Epidermal melanocyte (primary cell): ENCODE results near the gene SH3TC1.

Experiments used
- DNase-seq: peaks from one replicate; pipeline ENCODE4 v3.0.0; 2011; ENCODE audit warnings: low spot score; ENCODE audit not compliant: insufficient read length

Gene SH3TC1

GRCh38 chr4:8274765-8275547, 75.9 kb downstream of the SH3TC1 start:
- peak; percentile 68 for DNase-seq

DNA sequence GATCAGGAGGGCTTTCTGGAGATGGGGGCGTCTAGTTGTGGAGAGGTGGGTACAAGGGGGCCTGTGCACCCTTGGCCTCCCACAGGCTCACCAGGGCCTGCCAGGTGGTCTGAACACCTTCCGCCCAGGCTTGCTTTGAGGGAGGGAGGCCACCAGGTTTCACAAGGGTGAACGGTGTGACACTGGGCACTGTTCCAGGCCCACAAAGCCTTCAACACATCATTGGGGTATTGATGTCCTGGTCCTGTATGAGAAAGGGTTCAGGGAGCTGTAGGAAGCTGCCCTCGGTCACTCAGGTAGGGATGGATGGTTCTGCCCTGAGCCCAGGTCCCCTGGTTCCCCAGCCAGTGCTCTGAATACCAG, 76.4 kb downstream of the SH3TC1 start:
- no peak for DNase-seq

- DNase-seq = no peak
Measured at GRCh38 chr4:8276358-8277240, 77.5 kb downstream of the SH3TC1 start.

DNA sequence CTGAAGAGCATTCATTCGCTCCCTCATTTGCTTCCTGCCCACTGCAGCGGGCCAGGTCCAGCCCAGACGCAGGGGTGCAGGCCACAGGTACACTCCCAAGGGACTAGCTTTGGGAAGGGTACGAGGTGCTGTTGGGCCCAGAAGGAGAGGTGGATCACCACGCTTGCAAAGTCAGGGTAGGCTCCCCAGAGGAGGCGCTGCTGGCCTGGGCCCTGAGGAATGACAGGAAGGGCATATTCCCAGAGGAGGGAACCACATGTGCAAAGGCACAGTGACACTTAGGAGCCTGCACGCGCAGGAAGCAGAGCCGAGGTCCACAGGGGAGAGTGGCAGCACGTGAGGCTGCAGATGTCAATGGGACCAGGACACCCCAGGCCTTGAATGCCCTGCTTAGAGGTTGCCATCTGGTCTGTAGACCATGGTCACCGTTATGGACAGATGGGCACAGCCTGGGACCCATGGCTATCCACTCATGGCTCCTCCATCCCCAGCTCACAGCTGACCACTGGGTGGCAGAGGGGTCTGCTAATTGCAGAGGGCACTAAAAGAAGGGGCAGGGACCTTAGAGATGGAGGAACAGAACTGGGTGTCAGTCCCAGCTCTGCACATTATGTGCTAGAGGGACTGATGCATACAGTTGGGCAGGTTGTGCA, 78.4 kb downstream of the SH3TC1 start:
- no peak for DNase-seq

- DNase-seq = no peak
Measured at GRCh38 chr4:8278009-8278395, 78.9 kb downstream of the SH3TC1 start.

DNA sequence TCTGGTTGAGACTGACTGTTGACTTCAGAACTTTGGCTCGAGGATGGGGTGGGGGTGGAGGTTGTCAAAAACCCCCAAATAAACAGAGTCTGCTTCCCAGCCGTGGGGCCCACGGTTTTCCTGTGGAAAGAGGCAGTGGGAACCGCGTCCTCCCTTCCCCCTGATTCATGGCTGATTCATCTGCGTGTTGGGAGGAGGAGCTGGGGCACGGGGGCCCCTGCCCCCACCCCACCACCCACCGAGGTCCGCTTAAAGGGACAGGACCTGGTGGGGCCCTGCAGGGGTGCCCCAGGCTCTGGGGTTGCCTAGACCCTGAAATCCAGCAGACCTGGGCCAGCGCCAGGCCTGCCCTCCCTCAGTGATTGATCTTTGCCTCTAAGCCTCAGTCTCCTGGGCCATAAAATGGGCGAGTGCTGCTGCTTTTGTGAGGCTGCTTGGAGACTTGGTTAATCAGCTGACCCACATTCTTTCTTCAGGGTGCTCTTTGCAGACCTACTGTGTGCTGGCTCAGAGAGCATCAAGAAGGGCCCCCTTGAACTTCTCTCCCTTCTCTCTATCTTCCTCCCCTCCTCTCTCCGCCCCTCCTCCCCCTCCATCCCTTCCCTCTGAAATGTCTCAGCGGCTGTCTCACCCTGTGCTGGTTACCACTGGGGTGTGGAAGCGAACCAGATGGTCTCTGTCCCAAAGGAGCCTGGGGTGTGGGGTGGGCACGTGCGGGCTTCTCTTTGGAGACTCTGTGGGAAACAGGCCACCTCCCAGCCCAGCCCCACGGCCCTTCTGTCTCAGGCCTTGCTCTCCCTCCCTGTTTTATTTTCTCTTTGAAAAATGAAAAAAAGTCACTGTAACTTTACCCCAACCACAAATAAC, 79.6 kb downstream of the SH3TC1 start:
- no peak for DNase-seq

DNA sequence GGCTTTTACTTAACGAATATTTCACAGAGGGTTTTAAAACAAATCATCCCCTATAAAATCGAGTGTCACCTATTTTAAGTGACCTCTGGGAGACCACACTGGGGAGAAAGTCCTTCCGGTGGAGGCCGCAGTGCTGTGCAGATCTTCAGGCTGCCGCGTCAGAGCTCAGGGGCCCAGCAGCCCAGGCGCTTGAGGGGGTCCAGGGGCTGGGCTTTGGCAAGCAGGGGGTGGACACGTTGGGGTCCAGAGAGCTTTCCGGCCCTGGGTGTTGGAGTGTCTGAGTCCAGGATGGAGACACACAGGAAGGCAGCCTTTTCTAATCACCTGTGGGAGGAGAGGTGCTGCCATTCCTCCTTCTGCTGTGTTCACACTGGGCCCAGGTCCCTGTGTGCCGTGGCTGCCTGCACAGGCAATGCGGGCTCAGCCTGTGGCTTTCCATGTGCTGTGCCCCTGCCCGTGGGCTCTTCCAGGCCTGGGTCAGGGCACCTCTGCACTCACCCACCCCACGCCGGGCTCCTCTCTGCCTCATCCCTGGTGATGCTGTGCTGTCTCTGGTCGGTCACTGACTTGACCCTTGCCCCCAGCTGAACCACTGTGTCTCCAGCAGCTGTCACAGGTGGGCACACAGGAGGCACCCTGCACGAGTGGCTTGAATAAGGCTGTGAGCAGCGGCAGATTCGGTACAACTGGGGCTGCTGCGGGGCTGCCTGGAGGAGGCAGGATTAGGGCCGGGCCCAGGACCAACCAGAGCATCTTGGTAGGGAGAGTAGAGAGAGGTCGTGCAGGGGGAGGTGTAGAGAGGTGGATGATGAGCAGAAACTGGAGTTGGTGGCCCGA, 80.4 kb downstream of the SH3TC1 start:
- no peak for DNase-seq

DNA sequence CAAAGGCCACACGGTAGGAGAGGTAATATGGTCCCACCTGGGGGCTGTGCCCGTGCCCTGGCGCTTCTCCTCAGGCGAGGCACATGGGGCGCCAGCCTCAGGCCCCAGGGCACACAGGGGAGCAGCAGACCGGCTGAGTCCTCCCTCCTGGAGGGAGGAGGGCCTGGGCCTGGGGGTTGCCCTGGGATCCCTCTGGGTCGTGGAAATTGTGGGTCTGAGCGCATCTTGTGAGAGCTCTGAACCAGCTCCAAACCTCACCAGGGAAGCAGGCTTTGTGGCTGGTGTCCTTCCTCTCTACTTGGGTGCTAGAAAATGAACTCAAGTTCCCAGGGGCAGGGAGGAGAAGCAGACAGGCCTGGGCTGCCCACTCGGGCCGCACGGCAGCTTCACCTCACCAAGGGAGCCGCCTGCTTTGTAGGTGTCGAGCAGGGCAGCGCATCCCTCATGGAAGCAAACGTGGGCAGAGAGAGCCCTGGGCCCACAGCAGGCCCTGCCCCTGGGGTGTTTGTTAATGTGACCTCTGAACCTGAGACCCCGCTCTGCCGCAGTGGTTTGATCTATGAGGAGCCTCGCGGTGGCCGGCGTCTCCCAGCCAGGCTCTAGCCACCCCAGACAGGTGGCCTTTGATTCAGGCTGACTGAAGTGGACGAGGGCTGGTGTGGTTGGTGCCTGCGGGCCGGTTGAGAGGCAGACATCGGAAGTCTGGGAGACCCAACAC, 81.2 kb downstream of the SH3TC1 start:
- no peak for DNase-seq

GRCh38 chr4:8280876-8281440, 81.9 kb downstream of the SH3TC1 start:
- no peak for DNase-seq

- DNase-seq = no peak
Measured at GRCh38 chr4:8281519-8282133, 82.5 kb downstream of the SH3TC1 start.

GRCh38 chr4:8282134-8282641, 83.1 kb downstream of the SH3TC1 start:
- no peak for DNase-seq

- DNase-seq = no peak
Measured at GRCh38 chr4:8282742-8283141, 83.7 kb downstream of the SH3TC1 start.

DNA sequence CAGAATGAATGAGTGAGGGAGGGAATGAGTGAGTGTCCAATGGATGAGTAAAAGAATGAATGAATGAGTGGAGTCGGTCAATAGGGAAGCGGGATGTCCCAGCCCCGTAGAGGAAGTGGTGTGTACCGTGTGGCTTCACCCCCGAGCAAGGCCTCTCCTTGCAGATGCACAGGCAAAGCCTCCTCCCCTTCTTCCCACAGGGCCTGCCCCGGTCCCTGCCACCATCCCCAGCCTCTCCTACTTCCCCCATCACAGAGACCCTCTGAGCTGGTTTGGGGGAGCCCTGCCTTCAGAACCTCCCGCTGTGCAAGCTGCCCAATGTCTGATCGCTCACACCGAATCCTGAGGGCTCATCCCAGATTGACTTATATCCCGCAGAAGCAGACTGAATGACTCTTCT, 84.1 kb downstream of the SH3TC1 start:
- no peak for DNase-seq

GRCh38 chr4:8283631-8284121, 84.6 kb downstream of the SH3TC1 start:
- no peak for DNase-seq

GRCh38 chr4:8284391-8284790, 85.3 kb downstream of the SH3TC1 start:
- no peak for DNase-seq

GRCh38 chr4:8285143-8285975, 86.3 kb downstream of the SH3TC1 start:
- DNase-seq = no peak

- no peak for DNase-seq
Measured at GRCh38 chr4:8285976-8286718, 87.1 kb downstream of the SH3TC1 start.
